ENCODE results near the gene PNPO. TPM values are rescaled to one million over a fixed set of nuclear protein-coding genes. Genes with fewer than 3 reads are reported as not detected.

Gene PNPO
- total and polyA plus RNA-seq, 2 of the 4 experiments (the other 2 are of a cell fraction), result 13.9 to 34.1 TPM

DNA sequence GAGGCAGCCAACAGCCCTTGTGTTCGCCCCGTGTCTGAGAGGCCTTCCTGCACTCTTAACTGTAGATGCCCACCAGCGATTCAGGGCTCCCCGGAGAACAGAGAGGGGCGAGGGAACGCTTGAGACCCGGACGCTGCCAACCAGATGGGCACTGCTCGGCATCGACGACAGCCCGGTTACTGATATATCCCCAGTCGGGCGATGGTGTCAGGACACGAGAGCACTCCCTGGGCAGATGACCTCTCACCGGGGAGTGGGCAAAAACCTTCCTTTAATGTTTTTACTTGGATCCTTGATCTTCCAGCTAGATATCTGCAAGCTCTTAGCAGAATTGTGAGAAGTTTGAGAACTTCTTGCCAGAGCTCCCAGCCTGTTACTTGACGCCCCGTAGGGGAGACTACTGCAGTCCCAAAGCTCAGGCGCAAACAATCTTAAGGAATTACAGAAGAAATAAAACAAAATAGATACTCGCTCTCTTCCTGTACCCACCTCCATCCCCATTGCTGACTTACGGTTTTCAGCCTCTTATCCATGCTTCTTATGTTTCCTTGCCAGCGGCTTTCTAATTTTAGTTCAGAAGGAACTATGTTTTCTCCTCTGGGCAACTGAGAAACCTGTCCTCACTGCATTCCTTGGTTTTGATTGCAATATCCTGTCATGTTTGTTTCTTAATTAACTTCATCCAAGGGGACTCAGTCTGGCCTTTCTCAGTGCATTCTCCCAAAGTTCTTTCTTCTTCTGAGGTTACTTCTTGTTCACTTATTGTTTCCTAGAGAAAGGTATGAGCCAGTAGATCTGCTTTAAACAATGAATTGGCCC is 44.5 kb upstream of the PNPO start:
- H2AK5ac ChIP-seq (ENCODE audit: low read depth, low read length), result peak overlapping the region; percentile 92
- POLR2A ChIA-PET (ENCODE audit: unreplicated experiment), result no interaction called here
- 0 out of 2 replicates have a peak, but pooled peaks cover 7% of the 10 kb centered on the region for H3K9me1 ChIP-seq (ENCODE audit: insufficient read depth, low read length)
- peak overlapping the region; percentile 95 for H3K4ac ChIP-seq (ENCODE audit: low read depth, low read length)
- no peak overlapping the region; the same call in 2 of the 3 replicates for H2BK15ac ChIP-seq (ENCODE audit: low read depth, low read length)
- peak overlapping the region; percentile 64; the same call in 1 of the 2 replicates for H2BK120ac ChIP-seq (ENCODE audit: low read depth, low read length)
- no peaks in the 10 kb centered on the region for H4K20me1 ChIP-seq (ENCODE audit: insufficient read depth, low read length)
- no TSS peak for BruUV-seq (replicated peaks)
- H4K5ac ChIP-seq (ENCODE audit: low read depth, low read length), result peak overlapping the region; percentile 95
- CTCF ChIA-PET, result no interaction called here
- dilution Hi-C loops (cut with HindIII; ENCODE audit: low sequenced_read_pairs, unreplicated experiment) (no loop called here), in situ Hi-C loops (cut with MboI; ENCODE audit: low sequenced_read_pairs) (no loop called here), intact Hi-C loops (cut with micrococcal nuclease) (loop anchor here (1.0 kb wide), 3 partner anchors 44 to 121 kb away; partner anchors contain the start of gene PNPO)
- H3K27me3 ChIP-seq (ENCODE audit: control insufficient read depth, insufficient read depth, low read length), result no peaks in the 10 kb centered on the region
- H2BK20ac ChIP-seq (ENCODE audit: low read depth, low read length), result no peak overlapping the region
- ATAC-seq (ENCODE audit: low read depth) (no peak; the same call in 1 of the 2 replicates), DNase-seq (peak; percentile 7)
- no peaks in the 10 kb centered on the region for H3K36me3 ChIP-seq (ENCODE audit: control insufficient read depth, insufficient read depth, low read length)
- H3K4me1 ChIP-seq (ENCODE audit: control insufficient read depth, insufficient read depth, low read length), result peaks cover 1% of the 10 kb centered on the region; the same call in 1 of the 2 replicates
- TF ChIP-seq, protein P1, sequence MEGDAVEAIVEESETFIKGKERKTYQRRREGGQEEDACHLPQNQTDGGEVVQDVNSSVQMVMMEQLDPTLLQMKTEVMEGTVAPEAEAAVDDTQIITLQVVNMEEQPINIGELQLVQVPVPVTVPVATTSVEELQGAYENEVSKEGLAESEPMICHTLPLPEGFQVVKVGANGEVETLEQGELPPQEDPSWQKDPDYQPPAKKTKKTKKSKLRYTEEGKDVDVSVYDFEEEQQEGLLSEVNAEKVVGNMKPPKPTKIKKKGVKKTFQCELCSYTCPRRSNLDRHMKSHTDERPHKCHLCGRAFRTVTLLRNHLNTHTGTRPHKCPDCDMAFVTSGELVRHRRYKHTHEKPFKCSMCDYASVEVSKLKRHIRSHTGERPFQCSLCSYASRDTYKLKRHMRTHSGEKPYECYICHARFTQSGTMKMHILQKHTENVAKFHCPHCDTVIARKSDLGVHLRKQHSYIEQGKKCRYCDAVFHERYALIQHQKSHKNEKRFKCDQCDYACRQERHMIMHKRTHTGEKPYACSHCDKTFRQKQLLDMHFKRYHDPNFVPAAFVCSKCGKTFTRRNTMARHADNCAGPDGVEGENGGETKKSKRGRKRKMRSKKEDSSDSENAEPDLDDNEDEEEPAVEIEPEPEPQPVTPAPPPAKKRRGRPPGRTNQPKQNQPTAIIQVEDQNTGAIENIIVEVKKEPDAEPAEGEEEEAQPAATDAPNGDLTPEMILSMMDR (conservative IDR thresholded peaks at IDR 0.05; ENCODE audit: low read depth, low read length), result no peak
- WGBS, 2 experiments (ENCODE audit: extremely low coverage in 2 of 2, insufficient read length in 1 of 2), result 9% methylated on average over 9 of the region's 22 CpGs; no CpG with 5 or more reads in 1 of the 2 experiments
- peak overlapping the region; percentile 78 for H3K18ac ChIP-seq (ENCODE audit: low read depth, low read length)
- H3K4me3 ChIP-seq (ENCODE audit: insufficient read depth, low read depth, low read length), result peak overlapping the region; percentile 97
- H4K8ac ChIP-seq (ENCODE audit: low read depth in 2 of 2, low read length in 2 of 2), result peak overlapping the region; percentile 96 to 99
- peak overlapping the region; percentile 97 for H3K4me2 ChIP-seq (ENCODE audit: low read depth, low read length)
- peak overlapping the region; percentile 87 for H3K56ac ChIP-seq (ENCODE audit: extremely low read depth, insufficient read depth, low read length)
- H2BK5ac ChIP-seq (ENCODE audit: low read depth, low read length, poor library complexity, severe bottlenecking), result peak overlapping the region; percentile 84
- H3K9ac ChIP-seq (ENCODE audit: low read depth, low read length), result peak overlapping the region; percentile 97
- peaks cover 30 to 62% of the 10 kb centered on the region in 2 experiments for H3K79me1 ChIP-seq (ENCODE audit: low read depth in 1 of 2, low read length in 2 of 2)
- peak overlapping the region; percentile 92 for H2AK9ac ChIP-seq (replicated peaks; ENCODE audit: low read depth, low read length, poor library complexity)
- H3K23ac ChIP-seq (ENCODE audit: low read depth, low read length), result peak overlapping the region; percentile 92
- H2AFZ ChIP-seq (replicated peaks; ENCODE audit: low read length, poor library complexity), result peak overlapping the region; percentile 97
- H3K9me3 ChIP-seq (ENCODE audit: control insufficient read depth, insufficient read depth, low read length), result no peaks in the 10 kb centered on the region
- H4K91ac ChIP-seq (ENCODE audit: insufficient read depth, low read depth, low read length), result peak overlapping the region; percentile 94
- peak overlapping the region; percentile 94 for H3K27ac ChIP-seq (ENCODE audit: insufficient read depth, low read length)
- peak overlapping the region; percentile 97 for H3K14ac ChIP-seq (replicated peaks; ENCODE audit: low read depth, low read length)
